Prostate gland (tissue), 2 donors: ENCODE measurements around the gene TWF2. TPM values are rescaled to one million over a fixed set of nuclear protein-coding genes. Genes with fewer than 3 reads are reported as not detected.
A peak's percentile ranks its signal among the peaks of the same experiment; 100 is the strongest.

Experiments
- DNase-seq: peaks from one replicate; pipeline ENCODE4 v3.0.0-alpha.2; 2019; ENCODE audit warnings: low spot score
- H3K27ac ChIP-seq, 2 donors: fragments of 200-600 bp; sonication (generic); 2 replicates each; pipeline ENCODE4 v1.5.1; 2017 to 2019
- H3K27me3 ChIP-seq: fragments of 200-600 bp; sonication (generic); replicated peaks from 2 replicates; pipeline ENCODE4 v1.5.1; 2019; ENCODE audit not compliant: insufficient read depth
- H3K36me3 ChIP-seq, 2 donors: fragments of 200-600 bp; sonication (generic); 1 replicate in 1 of 2; 2 replicates in 1 of 2; pipeline versions ENCODE4 v1.5.1 to v1.8.1; 2017 to 2019
- H3K4me1 ChIP-seq: fragments of 200-600 bp; sonication (generic); replicated peaks from 2 replicates; pipeline ENCODE4 v1.5.1; 2019
- H3K4me3 ChIP-seq, 2 donors: fragments of 200-600 bp; sonication (generic); 2 replicates each; pipeline ENCODE4 v1.5.1; 2017 to 2019
- H3K9me3 ChIP-seq: fragments of 200-600 bp; sonication (generic); 2 replicates; pipeline ENCODE4 v1.5.1; 2017
- CTCF ChIP-seq, 4 experiments: fragments of 200-600 bp in 2 of 4; fragments of 450-650 bp in 2 of 4; sonication (generic) in 2 of 4; IDR thresholded peaks; 1 replicate in 3 of 4; 2 replicates in 1 of 4; pipeline ENCODE4 v1.5.1; 2016 to 2019; ENCODE audit warnings: antibody characterized with exemption in 4 of 4, mild to moderate bottlenecking in 2 of 4, moderate library complexity in 2 of 4
- POLR2A ChIP-seq: fragments of 450-650 bp; IDR thresholded peaks from one replicate; pipeline ENCODE4 v1.6.1; 2016; ENCODE audit warnings: antibody characterized with exemption, mild to moderate bottlenecking
- POLR2AphosphoS5 ChIP-seq: sonication (generic); formaldehyde crosslinking; IDR thresholded peaks from one replicate; pipeline ENCODE4 v1.6.1; 2017; ENCODE audit warnings: antibody characterized with exemption
- WGBS: methylation state at CpG from one replicate; pipeline ENCODE4 v1.1.5; 2018; 5-methylcytosine and 5-hydroxymethylcytosine counted together
- intact Hi-C: fragments of 100-400 bp; cut with DNase I; formaldehyde crosslinking; loops from one replicate; pipeline ENCODE4 v1.14.2; 2022
- total RNA-seq, 2 donors: library from RNA; depleted of rRNA; stranded (reverse); fragments of >200 nt; gene quantifications; one replicate each; pipeline ENCODE4 v1.1.0, GENCODE V29; 2016

Gene TWF2
- total RNA-seq, 2 donors from 2014 or later, result 60.9 to 65.5 TPM

- Histone ChIP-seq H3K36me3 (peaks cover 0 to 5% of the 10 kb centered on the region in 2 donors), H3K4me1 (peaks cover 29% of the 10 kb centered on the region), H3K9me3 (no peaks in the 10 kb centered on the region), H3K27me3 (no peaks in the 10 kb centered on the region), H3K4me3 (no peak overlapping the region), H3K27ac (peak overlapping the region; percentile 72 to 74)
- peak in 1 of 4 experiments; percentile 10 for TF ChIP-seq CTCF (IDR thresholded peaks at IDR 0.05)
- peak; percentile 45 for TF ChIP-seq POLR2AphosphoS5
- no peak for TF ChIP-seq POLR2A
- intact Hi-C loops, result no loop called here
- WGBS, result 28% methylated on average over 6 of the region's 6 CpGs
- peak; percentile 67 for DNase-seq
These were observed 19.9 kb downstream of the TWF2 start for GRCh38 chr3:52218937-52219650.

- no peak for TF ChIP-seq CTCF (IDR thresholded peaks at IDR 0.05)
- no peak for TF ChIP-seq POLR2AphosphoS5
- no peak for TF ChIP-seq POLR2A
- no peak overlapping the region for H3K4me3 ChIP-seq
- intact Hi-C loops, result no loop called here
- DNase-seq, result no peak
- peaks cover 29% of the 10 kb centered on the region for H3K4me1 ChIP-seq
- H3K9me3 ChIP-seq, result no peaks in the 10 kb centered on the region
- no peaks in the 10 kb centered on the region for H3K27me3 ChIP-seq
- H3K36me3 ChIP-seq, result peaks cover 0 to 5% of the 10 kb centered on the region in 2 donors
- 59% methylated on average over 12 of the region's 12 CpGs for WGBS
- peak overlapping the region; percentile 72 to 74 for H3K27ac ChIP-seq
These were observed 20.5 kb downstream of the TWF2 start for GRCh38 chr3:52218454-52218853.

GRCh38 chr3:52218026-52218425 is 20.9 kb downstream of the TWF2 start:
- H3K36me3 ChIP-seq, result peaks cover 0 to 5% of the 10 kb centered on the region in 2 donors
- intact Hi-C loops, result no loop called here
- no peaks in the 10 kb centered on the region for H3K27me3 ChIP-seq
- H3K4me3 ChIP-seq, result no peak overlapping the region
- H3K4me1 ChIP-seq, result peaks cover 29% of the 10 kb centered on the region
- DNase-seq, result no peak
- H3K9me3 ChIP-seq, result no peaks in the 10 kb centered on the region
- TF ChIP-seq POLR2AphosphoS5, result no peak
- no peak for TF ChIP-seq POLR2A
- TF ChIP-seq CTCF (IDR thresholded peaks at IDR 0.05), result no peak
- 72% methylated on average over 3 of the region's 3 CpGs for WGBS
- peak overlapping the region; percentile 72 to 74 for H3K27ac ChIP-seq

- intact Hi-C loops, result no loop called here
- no peak for TF ChIP-seq CTCF (IDR thresholded peaks at IDR 0.05)
- no peak for TF ChIP-seq POLR2AphosphoS5
- TF ChIP-seq POLR2A, result no peak
- peak overlapping the region; percentile 72 to 74 for H3K27ac ChIP-seq
- no peak for DNase-seq
- H3K9me3 ChIP-seq, result no peaks in the 10 kb centered on the region
- no peak overlapping the region for H3K4me3 ChIP-seq
- no peaks in the 10 kb centered on the region for H3K27me3 ChIP-seq
- peaks cover 29% of the 10 kb centered on the region for H3K4me1 ChIP-seq
- WGBS, result 63% methylated on average over 10 of the region's 10 CpGs
- peaks cover 4 to 5% of the 10 kb centered on the region in 2 donors for H3K36me3 ChIP-seq
These were observed 21.6 kb downstream of the TWF2 start for GRCh38 chr3:52217409-52217805.
